IMR-90 (cell line): ENCODE results near the gene SERPINB10. TPM values are rescaled to one million over a fixed set of nuclear protein-coding genes. Genes with fewer than 3 reads are reported as not detected.

ENCODE experiments used
- ATAC-seq: fragments of 200-7000 bp; cut with Tn5 transposase; 2 replicates; pipeline ENCODE4 v1.9.1; 2020; ENCODE audit warnings: low read depth, mild to moderate bottlenecking, moderate library complexity
- BruUV-seq: library from RNA; stranded (reverse); fragments of 400-500 nt; replicated peaks from 2 replicates; lab custom pipeline; 2021; lab: Mats Ljungman, UMichigan
- CTCF ChIA-PET: fragments of 300-600 bp; formaldehyde crosslinking; extraction: SDS; loops from one replicate; lab custom pipeline; 2021; ENCODE audit warnings: antibody characterized with exemption; lab: Yijun Ruan, JAX
- POLR2A ChIA-PET: fragments of 300-600 bp; sonication (Branson Sonifier 250); formaldehyde crosslinking; loops from one replicate; lab custom pipeline; 2022; ENCODE audit warnings: antibody characterized with exemption; ENCODE audit not compliant: unreplicated experiment; lab: Charles Lee
- DNase-seq: peaks from one replicate; pipeline ENCODE4 v3.0.0; 2013
- H2AFZ ChIP-seq: replicated peaks from 2 replicates; pipeline ENCODE3; 2013; ENCODE audit warnings: low read length, mild to moderate bottlenecking; ENCODE audit not compliant: poor library complexity
- H2AK5ac ChIP-seq: 2 replicates; pipeline ENCODE4 v1.6.1; 2013; ENCODE audit warnings: low read depth, low read length, inconsistent platforms
- H2AK9ac ChIP-seq: replicated peaks from 2 replicates; pipeline ENCODE3; 2013; ENCODE audit warnings: mild to moderate bottlenecking, low read depth, low read length, moderate library complexity; ENCODE audit not compliant: poor library complexity
- H2BK120ac ChIP-seq: 2 replicates; pipeline ENCODE4 v1.6.1; 2013; ENCODE audit warnings: low read depth, low read length, inconsistent platforms
- H2BK15ac ChIP-seq: 3 replicates; pipeline ENCODE4 v1.6.1; 2013; ENCODE audit warnings: low read depth, low read length, inconsistent platforms
- H2BK20ac ChIP-seq: 2 replicates; pipeline ENCODE4 v1.6.1; 2013; ENCODE audit warnings: low read depth, mild to moderate bottlenecking, inconsistent platforms, low read length, moderate library complexity
- H2BK5ac ChIP-seq: 2 replicates; pipeline ENCODE4 v1.6.1; 2013; ENCODE audit warnings: mild to moderate bottlenecking, low read depth, low read length, inconsistent platforms; ENCODE audit not compliant: poor library complexity, severe bottlenecking
- H3K14ac ChIP-seq: replicated peaks from 2 replicates; pipeline ENCODE4 v1.6.1; 2013; ENCODE audit warnings: low read depth, low read length, inconsistent platforms
- H3K18ac ChIP-seq: 2 replicates; pipeline ENCODE4 v1.6.1; 2013; ENCODE audit warnings: low read depth, low read length, control low read depth
- H3K23ac ChIP-seq: 2 replicates; pipeline ENCODE4 v1.6.1; 2013; ENCODE audit warnings: low read depth, low read length, inconsistent platforms
- H3K27ac ChIP-seq: 2 replicates; pipeline ENCODE4 v1.5.1; 2013; ENCODE audit warnings: mild to moderate bottlenecking, control low read depth, low read length; ENCODE audit not compliant: insufficient read depth
- H3K27me3 ChIP-seq: 2 replicates; pipeline ENCODE4 v1.6.1; 2013; ENCODE audit warnings: low read length; ENCODE audit not compliant: control insufficient read depth, insufficient read depth
- H3K36me3 ChIP-seq: 2 replicates; pipeline ENCODE4 v1.6.1; 2013; ENCODE audit warnings: low read length, mixed read lengths; ENCODE audit not compliant: control insufficient read depth, insufficient read depth
- H3K4ac ChIP-seq: 2 replicates; pipeline ENCODE4 v1.6.1; 2013; ENCODE audit warnings: low read depth, low read length, inconsistent platforms
- H3K4me1 ChIP-seq: 2 replicates; pipeline ENCODE4 v1.6.1; 2013; ENCODE audit warnings: low read length, mixed read lengths; ENCODE audit not compliant: control insufficient read depth, insufficient read depth
- H3K4me2 ChIP-seq: 2 replicates; pipeline ENCODE4 v1.6.1; 2013; ENCODE audit warnings: low read depth, mild to moderate bottlenecking, control low read depth, low read length, moderate library complexity
- H3K4me3 ChIP-seq: 2 replicates; pipeline ENCODE4 v1.5.1; 2013; ENCODE audit warnings: low read depth, mild to moderate bottlenecking, control low read depth, low read length, moderate library complexity; ENCODE audit not compliant: insufficient read depth
- H3K56ac ChIP-seq: 2 replicates; pipeline ENCODE4 v1.6.1; 2013; ENCODE audit warnings: low read length, inconsistent platforms; ENCODE audit not compliant: insufficient read depth; ENCODE audit errors: extremely low read depth
- H3K79me1 ChIP-seq, 2 experiments: 2 replicates each; pipeline ENCODE4 v1.6.1; 2013; ENCODE audit warnings: low read length in 2 of 2, inconsistent platforms in 1 of 2, low read depth in 1 of 2
- H3K9ac ChIP-seq: 2 replicates; pipeline ENCODE4 v1.6.1; 2013; ENCODE audit warnings: low read depth, low read length, control low read depth
- H3K9me1 ChIP-seq: 2 replicates; pipeline ENCODE4 v1.6.1; 2013; ENCODE audit warnings: low read length, inconsistent platforms; ENCODE audit not compliant: insufficient read depth
- H3K9me3 ChIP-seq: 2 replicates; pipeline ENCODE4 v1.6.1; 2013; ENCODE audit warnings: low read length; ENCODE audit not compliant: control insufficient read depth, insufficient read depth
- H4K20me1 ChIP-seq: 2 replicates; pipeline ENCODE4 v1.6.1; 2013; ENCODE audit warnings: low read length, inconsistent platforms; ENCODE audit not compliant: insufficient read depth
- H4K5ac ChIP-seq: 2 replicates; pipeline ENCODE4 v1.6.1; 2013; ENCODE audit warnings: mild to moderate bottlenecking, low read depth, low read length, control low read depth
- H4K8ac ChIP-seq, 2 experiments: 2 replicates each; pipeline ENCODE4 v1.6.1; 2013; ENCODE audit warnings: low read depth in 2 of 2, low read length in 2 of 2, control low read depth in 1 of 2, inconsistent platforms in 1 of 2
- H4K91ac ChIP-seq: 2 replicates; pipeline ENCODE4 v1.6.1; 2013; ENCODE audit warnings: low read depth, low read length, inconsistent platforms; ENCODE audit not compliant: insufficient read depth
- BHLHE40 ChIP-seq: fragments of 150-350 bp; IDR thresholded peaks from 2 replicates; pipeline ENCODE4 v1.6.1; 2016; ENCODE audit warnings: mild to moderate bottlenecking, low read depth, low read length
- CEBPB ChIP-seq: IDR thresholded peaks from 2 replicates; pipeline ENCODE4 v1.6.1; 2012; ENCODE audit warnings: low read depth, low read length, improper control_type of control experiment
- CHD1 ChIP-seq: IDR thresholded peaks from 2 replicates; pipeline ENCODE4 v1.6.1; 2012; ENCODE audit warnings: low read depth, low read length, improper control_type of control experiment
- FOS ChIP-seq: fragments of 150-350 bp; IDR thresholded peaks from 2 replicates; pipeline ENCODE4 v1.6.1; 2016; ENCODE audit warnings: low read depth, low read length
- MAFK ChIP-seq: IDR thresholded peaks from 2 replicates; pipeline ENCODE4 v1.6.1; 2012; ENCODE audit warnings: low read depth, low read length, improper control_type of control experiment
- MAZ ChIP-seq: IDR thresholded peaks from 2 replicates; pipeline ENCODE4 v1.6.1; 2012; ENCODE audit warnings: low read depth, mild to moderate bottlenecking, low read length, improper control_type of control experiment, moderate library complexity, borderline replicate concordance
- MXI1 ChIP-seq: IDR thresholded peaks from 2 replicates; pipeline ENCODE4 v1.6.1; 2012; ENCODE audit warnings: low read depth, mild to moderate bottlenecking, low read length, moderate library complexity, borderline replicate concordance
- NFE2L2 ChIP-seq: fragments of 150-350 bp; IDR thresholded peaks from 2 replicates; pipeline ENCODE4 v1.6.1; 2016; ENCODE audit warnings: low read depth, mild to moderate bottlenecking, low read length
- POLR2A ChIP-seq: IDR thresholded peaks from 2 replicates; pipeline ENCODE4 v1.6.1; 2012; ENCODE audit warnings: mild to moderate bottlenecking, low read depth, low read length
- RAD21 ChIP-seq: IDR thresholded peaks from 2 replicates; pipeline ENCODE4 v1.6.1; 2012; ENCODE audit warnings: low read length, improper control_type of control experiment
- RCOR1 ChIP-seq: IDR thresholded peaks from 2 replicates; pipeline ENCODE4 v1.6.1; 2012; ENCODE audit warnings: mild to moderate bottlenecking, low read length, improper control_type of control experiment; ENCODE audit not compliant: insufficient replicate concordance
- RFX5 ChIP-seq: IDR thresholded peaks from 2 replicates; pipeline ENCODE4 v1.8.0; 2012; ENCODE audit warnings: low read depth, mild to moderate bottlenecking, low read length, moderate library complexity
- SMC3 ChIP-seq: fragments of 150-350 bp; IDR thresholded peaks from 2 replicates; pipeline ENCODE4 v1.6.1; 2016; ENCODE audit warnings: low read depth, mild to moderate bottlenecking, antibody characterized with exemption, low read length, moderate library complexity
- WGBS, 2 experiments: methylation state at CpG; one replicate each; pipeline versions ENCODE4 v1.1.5 to v1.1.7; 2013; ENCODE audit warnings: missing lambda C conversion rate in 2 of 2; ENCODE audit not compliant: insufficient read length in 1 of 2; ENCODE audit errors: extremely low coverage in 2 of 2; 5-methylcytosine and 5-hydroxymethylcytosine counted together
- dilution Hi-C: fragments of 300-500 bp; cut with HindIII; formaldehyde crosslinking; loops from one replicate; pipeline ENCODE4 v1.14.3; 2018; ENCODE audit warnings: low sequenced_read_pairs; ENCODE audit not compliant: unreplicated experiment
- in situ Hi-C: fragments of 300-500 bp; cut with MboI; formaldehyde crosslinking; loops from 3 replicates; pipeline ENCODE4 v1.14.3; 2019; ENCODE audit warnings: low sequenced_read_pairs, inconsistent platforms, mixed read lengths
- intact Hi-C: fragments of 100-400 bp; cut with micrococcal nuclease; formaldehyde crosslinking; loops from 2 replicates; pipeline ENCODE4 v1.10.0; 2022
- polyA plus RNA-seq, 3 experiments: library from polyadenylated mRNA; depleted of rRNA; stranded (reverse); fragments of >200 nt; gene quantifications; 2 replicates each; pipeline ENCODE4 v1.2.3, GENCODE V29; 2012; ENCODE audit warnings: low replicate concordance in 1 of 3
- total RNA-seq: library from RNA; depleted of rRNA; stranded (reverse); fragments of >200 nt; gene quantifications from 2 replicates; pipeline ENCODE4 v1.2.3, GENCODE V29; 2012
- TF ChIP-seq, protein P1 (sequence below): conservative IDR thresholded peaks from 2 replicates; pipeline ENCODE4 v1.5.1; 2012; ENCODE audit warnings: mild to moderate bottlenecking, low read depth, low read length, improper control_type of control experiment
- TF ChIP-seq, protein P2 (sequence below): fragments of 150-350 bp; IDR thresholded peaks from 2 replicates; pipeline ENCODE4 v1.6.1; 2017; ENCODE audit warnings: mild to moderate bottlenecking, antibody characterized with exemption, low read length, low read depth
- TF ChIP-seq, protein P3 (sequence below): fragments of 150-350 bp; IDR thresholded peaks from 2 replicates; pipeline ENCODE4 v1.6.1; 2016; ENCODE audit warnings: low read depth, mild to moderate bottlenecking, low read length, moderate library complexity, borderline replicate concordance

The SERPINB10 gene
- total and polyA plus RNA-seq, 2 of the 4 experiments (the other 2 are of a cell fraction) = not detected

DNA sequence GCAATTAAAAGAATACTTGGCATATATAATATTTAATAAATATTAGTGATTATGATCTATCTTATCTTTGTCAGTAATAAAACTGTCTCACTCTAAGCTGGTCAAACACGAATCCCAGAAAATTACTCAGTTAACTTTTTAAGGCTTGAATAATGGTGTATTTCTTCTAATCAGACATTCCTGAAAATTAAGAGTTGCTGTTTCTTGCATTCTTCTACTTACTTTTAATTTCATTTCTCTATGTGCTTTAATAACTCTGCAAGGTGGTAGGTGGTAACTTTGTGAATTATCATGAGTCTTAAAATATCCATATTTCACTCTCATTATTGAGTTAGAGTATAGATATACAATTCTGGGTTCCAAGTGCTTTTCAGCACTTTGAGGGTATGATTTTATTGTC, 3.1 kb upstream of the SERPINB10 start:
- H2BK5ac ChIP-seq = no peak overlapping the region
- H3K27ac ChIP-seq = no peak overlapping the region
- H3K23ac ChIP-seq = no peak overlapping the region
- H3K18ac ChIP-seq = no peak overlapping the region
- in situ Hi-C loops = no loop called here
- WGBS, 2 experiments = no CpG with 5 or more reads among the region's 1 CpG
- no peak overlapping the region for H2AK9ac ChIP-seq
- H4K20me1 ChIP-seq = no peaks in the 10 kb centered on the region
- H4K91ac ChIP-seq = no peak overlapping the region
- no peak overlapping the region for H3K4me3 ChIP-seq
- no peak overlapping the region for H2AK5ac ChIP-seq
- CTCF ChIA-PET = no interaction called here
- H2BK15ac ChIP-seq = no peak overlapping the region
- intact Hi-C loops = no loop called here
- peaks cover 2% of the 10 kb centered on the region; the same call in 1 of the 2 replicates for H3K27me3 ChIP-seq
- no peak overlapping the region for H4K5ac ChIP-seq
- no peak for DNase-seq
- TF ChIP-seq RAD21 (no peak), CHD1 (no peak), CEBPB (no peak), SMC3 (no peak), MAZ (no peak), MAFK (no peak), NFE2L2 (no peak), MXI1 (no peak), FOS (no peak), RFX5 (no peak), BHLHE40 (no peak), POLR2A (no peak), RCOR1 (no peak)
- TF ChIP-seq, protein P1, sequence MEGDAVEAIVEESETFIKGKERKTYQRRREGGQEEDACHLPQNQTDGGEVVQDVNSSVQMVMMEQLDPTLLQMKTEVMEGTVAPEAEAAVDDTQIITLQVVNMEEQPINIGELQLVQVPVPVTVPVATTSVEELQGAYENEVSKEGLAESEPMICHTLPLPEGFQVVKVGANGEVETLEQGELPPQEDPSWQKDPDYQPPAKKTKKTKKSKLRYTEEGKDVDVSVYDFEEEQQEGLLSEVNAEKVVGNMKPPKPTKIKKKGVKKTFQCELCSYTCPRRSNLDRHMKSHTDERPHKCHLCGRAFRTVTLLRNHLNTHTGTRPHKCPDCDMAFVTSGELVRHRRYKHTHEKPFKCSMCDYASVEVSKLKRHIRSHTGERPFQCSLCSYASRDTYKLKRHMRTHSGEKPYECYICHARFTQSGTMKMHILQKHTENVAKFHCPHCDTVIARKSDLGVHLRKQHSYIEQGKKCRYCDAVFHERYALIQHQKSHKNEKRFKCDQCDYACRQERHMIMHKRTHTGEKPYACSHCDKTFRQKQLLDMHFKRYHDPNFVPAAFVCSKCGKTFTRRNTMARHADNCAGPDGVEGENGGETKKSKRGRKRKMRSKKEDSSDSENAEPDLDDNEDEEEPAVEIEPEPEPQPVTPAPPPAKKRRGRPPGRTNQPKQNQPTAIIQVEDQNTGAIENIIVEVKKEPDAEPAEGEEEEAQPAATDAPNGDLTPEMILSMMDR = no peak
- TF ChIP-seq, protein P2, sequence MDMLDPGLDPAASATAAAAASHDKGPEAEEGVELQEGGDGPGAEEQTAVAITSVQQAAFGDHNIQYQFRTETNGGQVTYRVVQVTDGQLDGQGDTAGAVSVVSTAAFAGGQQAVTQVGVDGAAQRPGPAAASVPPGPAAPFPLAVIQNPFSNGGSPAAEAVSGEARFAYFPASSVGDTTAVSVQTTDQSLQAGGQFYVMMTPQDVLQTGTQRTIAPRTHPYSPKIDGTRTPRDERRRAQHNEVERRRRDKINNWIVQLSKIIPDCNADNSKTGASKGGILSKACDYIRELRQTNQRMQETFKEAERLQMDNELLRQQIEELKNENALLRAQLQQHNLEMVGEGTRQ = no peak
- TF ChIP-seq, protein P3, sequence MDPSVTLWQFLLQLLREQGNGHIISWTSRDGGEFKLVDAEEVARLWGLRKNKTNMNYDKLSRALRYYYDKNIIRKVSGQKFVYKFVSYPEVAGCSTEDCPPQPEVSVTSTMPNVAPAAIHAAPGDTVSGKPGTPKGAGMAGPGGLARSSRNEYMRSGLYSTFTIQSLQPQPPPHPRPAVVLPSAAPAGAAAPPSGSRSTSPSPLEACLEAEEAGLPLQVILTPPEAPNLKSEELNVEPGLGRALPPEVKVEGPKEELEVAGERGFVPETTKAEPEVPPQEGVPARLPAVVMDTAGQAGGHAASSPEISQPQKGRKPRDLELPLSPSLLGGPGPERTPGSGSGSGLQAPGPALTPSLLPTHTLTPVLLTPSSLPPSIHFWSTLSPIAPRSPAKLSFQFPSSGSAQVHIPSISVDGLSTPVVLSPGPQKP = no peak
- no peak overlapping the region for H2AFZ ChIP-seq
- H3K36me3 ChIP-seq = no peaks in the 10 kb centered on the region
- POLR2A ChIA-PET = no interaction called here
- H3K56ac ChIP-seq = no peak overlapping the region
- H3K4me2 ChIP-seq = no peak overlapping the region
- H2BK20ac ChIP-seq = no peak overlapping the region
- ATAC-seq = no peak
- no peaks in the 10 kb centered on the region for H3K9me1 ChIP-seq
- H4K8ac ChIP-seq = no peak overlapping the region
- H2BK120ac ChIP-seq = no peak overlapping the region
- H3K9me3 ChIP-seq = no peaks in the 10 kb centered on the region
- no peaks in the 10 kb centered on the region for H3K79me1 ChIP-seq
- no peak overlapping the region for H3K14ac ChIP-seq
- no peak overlapping the region for H3K9ac ChIP-seq
- no TSS peak for BruUV-seq
- no peaks in the 10 kb centered on the region for H3K4me1 ChIP-seq
- H3K4ac ChIP-seq = no peak overlapping the region
- dilution Hi-C loops = no loop called here
